ENCODE measurements around the gene UQCRC1.

Gene UQCRC1

GRCh38 chr3:48621461-48621869 is 12.0 kb upstream of the UQCRC1 start, which contains the start of gene TMEM89:
Gene TMEM89 (minus strand): TSS chr3:48621769. CDS start chr3:48621756, 13 bp downstream.
- Histone ChIP-seq H3K4me1 (no peaks in the 10 kb centered on the region), H3K9ac (no peak within 1 kb of the TSS), H3K4me3 (ENCODE audit: low read depth, low read length) (no peak within 1 kb of the TSS), H2AFZ (no peak within 1 kb of the TSS), H3K27ac (no peak within 1 kb of the TSS), H3K36me3 (ENCODE audit: control insufficient read depth, insufficient read depth, low read length) (no peaks in the 10 kb centered on the region), H3K27me3 (ENCODE audit: control insufficient read depth, insufficient read depth, low read length) (no peaks in the 10 kb centered on the region), H3K4me2 (ENCODE audit: low read length) (no peak within 1 kb of the TSS), H3K79me2 (no peaks in the 10 kb centered on the region), H3K9me3 (ENCODE audit: control insufficient read depth, low read length) (no peaks in the 10 kb centered on the region)
- no peak for TF ChIP-seq CTCF (IDR thresholded peaks at IDR 0.05)

GRCh38 chr3:48619541-48620524 is 10.4 kb upstream of the UQCRC1 start:
- Histone ChIP-seq H3K4me1 (no peaks in the 10 kb centered on the region), H3K4me2 (ENCODE audit: low read length) (no peak overlapping the region), H3K9me3 (ENCODE audit: control insufficient read depth, low read length) (no peaks in the 10 kb centered on the region), H3K27ac (no peak overlapping the region), H2AFZ (no peak overlapping the region), H3K4me3 (ENCODE audit: low read depth, low read length) (no peak overlapping the region), H3K27me3 (ENCODE audit: control insufficient read depth, insufficient read depth, low read length) (no peaks in the 10 kb centered on the region), H3K9ac (no peak overlapping the region), H3K36me3 (ENCODE audit: control insufficient read depth, insufficient read depth, low read length) (no peaks in the 10 kb centered on the region), H3K79me2 (no peaks in the 10 kb centered on the region)
- TF ChIP-seq CTCF (IDR thresholded peaks at IDR 0.05), result no peak

GRCh38 chr3:48617559-48617958 is 8.1 kb upstream of the UQCRC1 start:
- Histone ChIP-seq H3K9ac (no peak overlapping the region), H3K4me1 (no peaks in the 10 kb centered on the region), H3K27ac (no peak overlapping the region), H3K4me2 (ENCODE audit: low read length) (no peak overlapping the region), H3K9me3 (ENCODE audit: control insufficient read depth, low read length) (no peaks in the 10 kb centered on the region), H3K36me3 (ENCODE audit: control insufficient read depth, insufficient read depth, low read length) (no peaks in the 10 kb centered on the region), H3K4me3 (ENCODE audit: low read depth, low read length) (no peak overlapping the region), H3K27me3 (ENCODE audit: control insufficient read depth, insufficient read depth, low read length) (no peaks in the 10 kb centered on the region), H2AFZ (no peak overlapping the region), H3K79me2 (no peaks in the 10 kb centered on the region)
- no peak for TF ChIP-seq CTCF (IDR thresholded peaks at IDR 0.05)

- Histone ChIP-seq H3K36me3 (ENCODE audit: control insufficient read depth, insufficient read depth, low read length) (no peaks in the 10 kb centered on the region), H3K4me2 (ENCODE audit: low read length) (no peak overlapping the region), H3K4me3 (ENCODE audit: low read depth, low read length) (no peak overlapping the region), H3K4me1 (no peaks in the 10 kb centered on the region), H3K27ac (no peak overlapping the region), H3K9me3 (ENCODE audit: control insufficient read depth, low read length) (no peaks in the 10 kb centered on the region), H2AFZ (no peak overlapping the region), H3K27me3 (ENCODE audit: control insufficient read depth, insufficient read depth, low read length) (no peaks in the 10 kb centered on the region), H3K79me2 (peaks cover 4% of the 10 kb centered on the region), H3K9ac (no peak overlapping the region)
- no peak for TF ChIP-seq CTCF (IDR thresholded peaks at IDR 0.05)
Observed at GRCh38 chr3:48614044-48614443, 4.6 kb upstream of the UQCRC1 start.

Measured in parathyroid adenoma (tissue), 2 donors.